Left forelimb (tissue), 1 donor: ENCODE measurements around the gene ZFP36L1.
A peak's percentile ranks its signal among the peaks of the same experiment; 100 is the strongest.

Experiments
- DNase-seq: peaks from one replicate; pipeline ENCODE4 v3.0.0-alpha.2; 2018; ENCODE audit warnings: low spot score

Gene ZFP36L1

DNA sequence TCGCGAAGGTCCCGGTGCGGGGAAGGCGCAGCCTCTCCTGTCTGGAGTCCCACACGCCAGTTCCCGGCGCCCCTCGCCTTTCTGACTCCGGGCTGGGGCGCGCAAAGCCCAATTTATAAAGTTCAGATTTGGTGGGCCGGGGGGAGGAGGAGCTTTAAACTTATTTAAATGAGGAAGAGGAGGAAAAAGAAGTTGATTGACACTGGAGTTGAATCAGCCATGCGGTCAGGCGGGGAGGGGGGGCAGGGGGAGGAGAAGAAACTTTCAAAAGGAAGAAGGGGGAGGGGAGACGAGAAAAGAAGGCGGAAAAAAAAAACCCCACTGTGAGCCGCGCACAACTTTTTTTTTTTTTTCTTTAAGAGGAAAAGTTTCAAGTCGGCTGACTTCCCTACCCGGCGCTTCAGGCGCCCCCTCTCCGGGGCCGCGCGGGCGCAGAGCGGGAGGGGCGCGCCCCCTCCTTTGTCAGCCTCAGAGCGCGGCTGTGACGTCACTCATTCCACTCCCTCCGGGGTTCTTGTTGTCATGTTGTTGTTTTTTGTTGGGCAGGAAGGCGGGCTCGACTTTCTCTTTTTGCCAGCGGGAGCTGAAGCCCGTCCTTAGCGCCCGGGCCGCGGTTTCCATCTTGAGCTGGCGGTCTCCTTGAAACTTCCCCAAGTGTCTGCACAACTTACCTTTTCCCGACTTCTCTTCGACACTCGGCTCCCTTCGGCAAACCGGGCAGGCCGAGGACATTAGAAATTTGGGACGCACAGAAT, at the start of gene ZFP36L1:
TSS of gene ZFP36L1 (minus strand) at position 89 of the 755 bp plus-strand sequence. CDS start 129 bp downstream, outside the sequence.
- DNase-seq = peak; percentile 98

GRCh38 chr14:68842298-68842697, 49.4 kb upstream of the ZFP36L1 start:
- DNase-seq = no peak

DNA sequence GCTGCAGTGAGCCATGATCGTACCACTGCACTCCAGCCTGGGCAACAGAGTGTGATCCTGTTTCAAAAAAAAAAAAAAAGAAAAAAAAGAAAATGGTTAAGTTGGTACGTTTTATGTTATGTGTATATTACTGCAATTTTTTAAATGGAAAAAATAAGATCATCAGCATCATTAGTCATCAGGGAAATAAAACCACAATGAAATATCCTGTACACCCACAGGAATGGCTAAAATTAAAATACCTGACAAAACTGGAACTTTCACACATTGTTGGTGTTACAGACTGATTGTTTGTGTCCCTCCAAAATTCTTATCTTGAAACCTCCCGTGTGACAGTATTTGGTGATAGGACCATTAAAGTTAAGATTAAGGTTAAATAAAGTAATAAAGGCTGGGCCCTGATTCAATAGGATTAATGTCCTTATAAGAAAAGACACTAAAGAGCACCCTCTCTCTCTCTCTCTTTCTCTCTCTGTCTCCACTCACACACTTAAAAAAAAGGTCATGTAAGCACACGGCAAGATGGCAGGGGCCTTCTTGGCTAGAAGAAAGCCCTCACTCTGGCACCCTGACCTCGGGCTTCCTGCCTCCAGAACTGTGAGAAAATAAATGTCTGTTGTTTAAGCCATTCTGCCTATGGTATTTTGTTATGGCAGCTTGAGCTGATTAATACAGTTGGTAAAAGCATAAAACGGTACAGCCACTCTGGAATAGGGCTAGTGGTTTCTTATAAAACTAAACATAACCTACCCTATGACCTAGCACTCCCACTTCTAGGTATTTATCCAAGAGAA, 48.3 kb upstream of the ZFP36L1 start:
- no peak for DNase-seq

DNA sequence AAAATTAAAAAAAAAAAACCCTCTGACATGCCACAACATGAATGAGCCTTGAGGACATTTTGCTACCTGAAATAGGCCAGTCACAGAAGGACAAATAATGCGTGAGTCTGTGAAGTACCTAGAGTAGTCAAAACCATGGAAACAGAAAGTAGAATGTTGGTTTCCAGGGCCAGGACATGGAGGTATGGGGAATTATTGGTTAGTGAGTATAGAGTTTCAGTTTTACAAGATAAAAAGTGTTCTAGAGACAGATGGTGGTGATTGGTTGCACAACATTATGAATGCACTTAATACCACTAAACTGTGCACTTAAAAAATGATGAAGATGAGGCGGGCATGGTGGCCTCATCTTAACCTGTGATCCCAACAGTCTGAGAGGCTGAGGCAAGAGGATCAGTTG, 47.6 kb upstream of the ZFP36L1 start:
- no peak for DNase-seq

DNA sequence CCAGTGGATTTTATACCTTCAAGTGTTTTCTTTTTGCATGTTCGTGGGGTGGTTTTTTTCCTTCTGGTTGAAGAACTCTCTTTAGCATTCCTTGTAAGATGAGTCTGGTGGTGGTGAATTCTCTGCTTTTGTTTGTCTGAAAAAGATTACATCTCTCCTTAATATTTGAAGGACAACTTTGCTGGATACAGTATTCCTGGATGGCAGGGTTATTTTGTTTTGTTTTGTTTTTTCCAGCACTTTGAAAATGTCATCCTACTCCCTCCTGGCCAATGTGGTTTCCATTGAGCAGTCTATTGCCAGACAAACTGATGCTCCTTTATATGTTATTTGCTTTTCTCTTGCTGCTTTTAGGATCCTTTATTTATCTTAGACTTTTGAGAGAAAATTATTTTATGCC, 43.2 kb upstream of the ZFP36L1 start:
- no peak for DNase-seq

- no peak for DNase-seq
Observed at GRCh38 chr14:68834816-68835215, 41.9 kb upstream of the ZFP36L1 start.

DNA sequence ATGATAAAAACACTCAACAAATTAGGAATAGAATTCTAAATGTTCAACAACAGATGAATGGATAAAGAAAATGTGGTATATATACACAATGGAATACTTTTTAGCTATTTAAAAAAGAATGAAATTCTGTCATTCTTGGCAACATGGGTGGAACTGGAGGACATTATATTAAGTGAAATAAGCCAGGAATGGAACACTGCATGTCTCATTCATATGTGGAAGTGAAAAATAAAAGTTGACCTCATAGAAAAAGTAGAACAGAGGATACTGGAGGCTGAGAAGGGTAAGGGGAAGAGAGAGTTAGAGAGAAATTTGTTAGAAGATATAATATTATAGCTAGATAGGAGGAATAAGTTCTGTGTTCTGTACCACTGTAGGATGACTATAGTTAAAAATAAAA, 35.8 kb upstream of the ZFP36L1 start:
- no peak for DNase-seq

DNA sequence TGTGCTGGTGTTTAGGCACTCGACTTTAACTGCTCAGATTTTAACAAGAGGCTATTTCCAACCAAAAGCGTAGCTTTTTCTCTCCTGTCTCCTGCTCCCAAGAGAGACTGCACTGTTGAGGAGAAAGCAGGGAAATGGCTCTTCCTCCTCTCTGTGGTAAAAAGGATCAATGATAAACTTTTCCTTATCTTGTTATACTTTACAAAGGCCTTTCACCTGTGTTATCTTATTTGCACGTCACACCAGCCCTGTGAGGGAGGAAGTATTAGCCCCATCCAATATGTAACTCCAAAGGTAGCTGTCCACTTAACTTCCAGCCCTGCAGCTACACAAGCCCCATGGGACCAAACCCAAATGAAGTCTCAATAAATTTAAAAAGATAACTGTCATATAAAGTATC, 32.9 kb upstream of the ZFP36L1 start:
- DNase-seq = no peak

DNA sequence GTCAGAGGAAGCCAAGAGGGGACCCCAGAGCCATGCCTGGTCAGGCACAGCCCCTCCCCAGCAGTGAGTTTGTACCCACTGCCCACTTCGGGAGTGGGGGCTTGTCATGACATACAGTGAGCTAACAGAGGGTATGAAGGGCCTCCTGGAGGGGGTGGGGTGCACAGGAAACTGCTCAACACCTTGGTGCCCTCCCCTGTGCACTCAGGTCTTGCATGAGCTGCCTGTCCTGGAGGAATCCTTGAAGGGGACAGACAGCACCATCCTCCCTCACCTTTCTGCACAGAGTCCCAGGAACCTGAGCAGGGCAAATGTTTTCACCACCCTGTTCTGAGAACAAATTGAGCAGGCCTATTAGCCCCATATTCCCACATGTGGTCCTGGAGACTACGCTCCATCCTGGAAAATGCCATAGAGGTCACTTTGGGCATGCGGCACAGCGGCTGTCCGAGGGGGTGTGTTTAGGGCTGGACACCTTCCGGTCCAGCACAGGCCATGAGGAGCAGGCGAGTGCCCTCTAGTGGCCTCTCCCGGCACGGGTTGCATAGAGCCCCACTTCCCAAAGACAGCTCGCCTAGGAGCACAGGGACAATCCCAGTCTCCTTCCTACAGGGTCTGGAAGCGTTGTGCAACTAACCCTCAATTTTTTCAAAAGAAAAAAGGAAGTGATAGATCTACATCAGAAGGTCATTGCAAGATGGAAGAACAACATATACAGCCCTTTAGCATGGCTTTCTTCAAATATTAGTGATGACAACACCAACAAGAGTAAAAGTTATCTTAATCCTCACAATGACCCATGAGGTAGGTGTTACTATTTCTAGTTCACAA, 31.9 kb upstream of the ZFP36L1 start:
- DNase-seq = no peak

- no peak for DNase-seq
Observed at GRCh38 chr14:68824207-68824516, 31.3 kb upstream of the ZFP36L1 start.

DNA sequence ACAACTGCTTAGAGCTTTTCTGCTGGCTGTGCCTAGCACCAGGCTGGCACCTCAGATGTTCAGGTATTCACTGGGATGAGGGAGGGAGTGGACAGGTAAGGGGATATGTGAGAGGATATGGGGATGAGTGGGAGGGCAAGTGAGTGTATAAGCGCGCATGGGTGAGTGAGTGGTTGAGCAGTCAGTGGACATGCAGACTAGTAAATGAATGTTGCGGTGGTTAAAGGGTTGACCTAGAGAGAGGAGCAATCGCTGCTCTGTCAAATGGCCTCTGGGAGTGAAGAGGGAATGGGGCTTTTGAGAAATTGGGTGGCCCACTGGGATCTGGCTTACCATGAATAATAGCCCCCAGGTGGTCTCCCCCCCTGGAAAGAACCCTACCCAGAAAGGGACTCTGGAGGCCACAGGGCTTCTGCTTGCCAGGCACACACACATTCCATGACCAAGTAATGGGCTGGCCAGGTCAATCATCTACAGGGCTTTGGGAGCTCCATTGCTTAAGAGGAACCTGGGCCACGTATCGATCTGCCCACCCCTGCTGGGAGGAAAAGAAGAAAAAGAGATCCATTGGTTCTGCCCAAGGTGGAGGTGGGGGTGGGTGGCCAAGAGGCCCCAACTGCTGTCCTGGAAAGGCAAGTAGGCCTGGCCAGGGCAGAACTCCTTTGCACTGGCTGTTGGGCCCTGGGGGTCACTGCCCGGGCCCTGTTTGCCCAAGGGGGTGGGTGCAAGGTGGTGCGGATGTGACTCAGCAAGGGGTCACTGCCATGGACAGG, 30.8 kb upstream of the ZFP36L1 start:
- DNase-seq = no peak

DNA sequence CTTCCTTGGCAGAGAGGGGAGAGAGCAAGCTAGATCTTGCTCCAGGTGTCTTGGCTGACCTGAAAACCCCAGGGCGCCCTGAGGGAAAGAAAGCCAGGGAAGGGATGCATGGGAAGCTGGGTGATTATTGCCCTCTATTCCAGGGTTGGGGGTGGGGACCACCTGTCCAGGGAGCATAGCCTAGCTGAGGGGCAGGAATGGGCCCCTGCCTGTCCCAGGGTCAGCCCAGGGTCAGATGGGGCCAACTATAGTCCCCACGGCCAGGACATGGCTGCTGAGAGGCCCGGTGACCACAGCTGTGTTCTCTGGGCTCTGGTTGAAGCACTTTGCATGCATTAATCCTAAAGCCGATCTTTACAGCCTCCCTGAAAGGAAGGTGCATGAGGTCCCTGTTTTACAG, 30.1 kb upstream of the ZFP36L1 start:
- DNase-seq = no peak

DNA sequence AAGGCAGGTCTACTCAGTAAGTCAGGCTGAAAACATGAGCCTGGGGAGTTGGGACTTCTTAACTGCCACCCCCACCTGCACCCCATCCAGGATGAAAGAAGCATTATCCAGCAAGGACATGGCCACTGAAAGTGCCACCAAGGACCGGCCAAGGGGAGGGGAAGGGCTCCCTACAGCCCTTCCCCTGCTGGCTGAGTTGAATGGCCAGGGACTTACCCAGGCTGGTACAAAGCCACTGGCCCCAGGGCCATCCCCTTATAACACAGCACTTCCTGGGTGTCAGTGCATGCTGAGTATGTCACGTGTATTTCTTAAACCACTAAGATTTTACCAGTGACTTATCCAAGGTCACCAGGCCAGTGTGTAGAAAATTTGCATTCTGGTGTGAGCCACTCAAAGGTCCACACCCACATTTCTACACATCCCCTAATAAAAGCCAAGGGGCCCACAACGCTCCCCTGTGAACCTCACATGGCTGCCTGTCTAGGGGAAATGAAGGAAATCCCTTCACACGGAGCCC, 29.3 kb upstream of the ZFP36L1 start:
- DNase-seq = no peak

DNA sequence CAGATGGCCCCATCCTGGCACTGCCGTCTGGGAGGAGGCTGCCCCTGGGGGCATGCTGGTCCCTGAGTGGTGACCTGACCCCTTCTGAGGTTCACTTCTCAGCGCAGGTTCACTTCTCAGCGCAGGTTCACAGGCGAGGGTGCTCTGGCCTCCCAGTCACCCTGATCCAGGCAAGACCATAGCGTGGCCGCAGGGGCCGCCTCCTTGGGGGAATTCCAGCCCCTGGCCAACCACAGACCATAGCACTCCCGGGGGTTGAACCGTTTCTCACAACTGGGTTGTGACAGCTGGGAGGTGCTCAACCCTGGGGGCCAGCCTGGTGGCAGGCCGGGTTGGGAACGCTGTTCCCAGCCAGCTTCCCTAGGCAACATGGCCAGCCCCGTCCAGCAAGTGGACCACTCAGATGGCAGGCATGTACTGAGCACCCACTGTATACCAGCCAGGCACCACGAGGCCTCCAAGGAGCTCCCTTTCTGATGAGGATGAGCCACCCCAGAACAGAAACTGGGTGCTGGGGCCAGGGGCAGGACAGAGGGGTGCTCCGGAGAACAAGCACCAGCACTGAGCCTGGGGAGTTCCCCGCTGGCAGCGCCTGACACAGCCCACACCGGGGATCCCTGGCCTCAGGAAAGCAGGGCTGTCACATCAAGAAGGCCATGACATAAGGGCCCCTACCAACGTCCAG, 28.3 kb upstream of the ZFP36L1 start:
- DNase-seq = no peak

GRCh38 chr14:68820536-68820935, 27.7 kb upstream of the ZFP36L1 start:
- DNase-seq = no peak

DNA sequence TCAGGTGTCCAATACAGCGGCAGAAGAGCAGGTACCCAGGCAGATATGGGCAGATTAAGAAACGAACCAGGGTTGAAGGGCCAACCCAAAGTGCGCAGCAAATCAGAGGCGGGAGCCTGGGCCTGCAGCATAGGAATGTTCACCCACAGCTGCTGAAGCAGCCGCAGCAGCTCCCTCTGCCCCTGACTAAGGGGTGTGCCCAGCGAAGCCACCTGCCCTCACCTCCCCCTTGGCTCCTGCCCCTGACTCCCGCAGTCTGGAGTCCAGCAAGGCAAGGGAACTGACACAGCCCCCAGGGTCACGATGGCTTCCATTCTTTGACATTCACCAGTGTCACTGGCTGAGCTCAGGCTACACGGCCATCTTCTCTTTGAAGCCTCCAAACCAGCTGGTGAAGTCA, 27.3 kb upstream of the ZFP36L1 start:
- DNase-seq = no peak

DNA sequence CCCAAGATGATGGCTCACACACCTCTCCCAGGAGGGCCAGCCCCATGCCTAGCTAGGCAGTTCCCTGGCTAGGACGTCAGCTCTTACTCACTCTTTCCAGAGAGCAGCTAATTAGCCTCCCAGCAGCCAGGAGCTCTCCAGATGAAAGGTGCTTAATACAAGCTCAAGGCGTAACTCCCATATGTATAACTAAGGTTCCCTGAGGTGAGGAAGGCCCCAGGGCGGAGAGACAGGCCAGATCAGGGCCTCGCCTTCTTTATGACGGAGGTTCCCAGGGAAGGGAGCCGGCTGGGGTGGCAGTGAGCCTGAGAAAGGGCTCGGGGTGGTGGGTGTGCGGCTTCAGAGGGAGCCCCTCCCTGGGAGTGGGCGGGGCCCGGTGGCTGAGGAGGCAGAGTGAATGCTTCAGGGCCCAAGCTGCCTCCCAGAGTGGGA, 26.4 kb upstream of the ZFP36L1 start:
- DNase-seq = no peak

- DNase-seq = no peak
Observed at GRCh38 chr14:68817506-68818212, 24.8 kb upstream of the ZFP36L1 start.

DNA sequence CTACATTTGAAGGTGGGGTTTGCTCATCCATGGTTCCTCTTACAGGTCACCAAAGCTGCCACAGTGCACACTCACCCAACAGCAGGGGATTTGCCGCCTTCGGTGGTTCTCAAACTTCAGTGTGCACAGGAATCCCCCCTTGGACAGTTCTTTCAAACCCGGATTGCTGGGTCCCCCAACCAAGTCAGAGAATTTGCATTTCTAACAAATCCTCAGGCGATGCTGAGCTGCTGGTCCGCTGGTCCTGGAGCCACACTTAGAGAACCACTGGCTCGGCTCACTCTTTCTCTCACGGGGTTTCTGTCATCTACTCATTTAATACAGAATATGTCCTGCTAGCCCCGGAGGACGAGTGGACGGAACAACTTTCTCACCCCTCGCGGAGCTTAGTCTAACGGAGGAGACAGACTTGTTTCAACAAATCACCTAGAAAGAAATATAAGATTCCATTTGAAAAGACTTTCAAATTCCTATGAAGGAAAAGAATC, 24.1 kb upstream of the ZFP36L1 start:
- no peak for DNase-seq
